IMR-90 (cell line): ENCODE results near the gene FAM20C. TPM values are rescaled to one million over a fixed set of nuclear protein-coding genes. Genes with fewer than 3 reads are reported as not detected.

Source experiments
- ATAC-seq: fragments of 200-7000 bp; cut with Tn5 transposase; 2 replicates; pipeline ENCODE4 v1.9.1; 2020; ENCODE audit warnings: low read depth, mild to moderate bottlenecking, moderate library complexity
- BruUV-seq: library from RNA; stranded (reverse); fragments of 400-500 nt; replicated peaks from 2 replicates; lab custom pipeline; 2021; lab: Mats Ljungman, UMichigan
- CTCF ChIA-PET: fragments of 300-600 bp; formaldehyde crosslinking; extraction: SDS; loops from one replicate; lab custom pipeline; 2021; ENCODE audit warnings: antibody characterized with exemption; lab: Yijun Ruan, JAX
- POLR2A ChIA-PET: fragments of 300-600 bp; sonication (Branson Sonifier 250); formaldehyde crosslinking; loops from one replicate; lab custom pipeline; 2022; ENCODE audit warnings: antibody characterized with exemption; ENCODE audit not compliant: unreplicated experiment; lab: Charles Lee
- DNase-seq: peaks from one replicate; pipeline ENCODE4 v3.0.0; 2013
- H2AFZ ChIP-seq: replicated peaks from 2 replicates; pipeline ENCODE3; 2013; ENCODE audit warnings: low read length, mild to moderate bottlenecking; ENCODE audit not compliant: poor library complexity
- H2AK5ac ChIP-seq: 2 replicates; pipeline ENCODE4 v1.6.1; 2013; ENCODE audit warnings: low read depth, low read length, inconsistent platforms
- H2AK9ac ChIP-seq: replicated peaks from 2 replicates; pipeline ENCODE3; 2013; ENCODE audit warnings: mild to moderate bottlenecking, low read depth, low read length, moderate library complexity; ENCODE audit not compliant: poor library complexity
- H2BK120ac ChIP-seq: 2 replicates; pipeline ENCODE4 v1.6.1; 2013; ENCODE audit warnings: low read depth, low read length, inconsistent platforms
- H2BK15ac ChIP-seq: 3 replicates; pipeline ENCODE4 v1.6.1; 2013; ENCODE audit warnings: low read depth, low read length, inconsistent platforms
- H2BK20ac ChIP-seq: 2 replicates; pipeline ENCODE4 v1.6.1; 2013; ENCODE audit warnings: low read depth, mild to moderate bottlenecking, inconsistent platforms, low read length, moderate library complexity
- H2BK5ac ChIP-seq: 2 replicates; pipeline ENCODE4 v1.6.1; 2013; ENCODE audit warnings: mild to moderate bottlenecking, low read depth, low read length, inconsistent platforms; ENCODE audit not compliant: poor library complexity, severe bottlenecking
- H3K14ac ChIP-seq: replicated peaks from 2 replicates; pipeline ENCODE4 v1.6.1; 2013; ENCODE audit warnings: low read depth, low read length, inconsistent platforms
- H3K18ac ChIP-seq: 2 replicates; pipeline ENCODE4 v1.6.1; 2013; ENCODE audit warnings: low read depth, low read length, control low read depth
- H3K23ac ChIP-seq: 2 replicates; pipeline ENCODE4 v1.6.1; 2013; ENCODE audit warnings: low read depth, low read length, inconsistent platforms
- H3K27ac ChIP-seq: 2 replicates; pipeline ENCODE4 v1.5.1; 2013; ENCODE audit warnings: mild to moderate bottlenecking, control low read depth, low read length; ENCODE audit not compliant: insufficient read depth
- H3K27me3 ChIP-seq: 2 replicates; pipeline ENCODE4 v1.6.1; 2013; ENCODE audit warnings: low read length; ENCODE audit not compliant: control insufficient read depth, insufficient read depth
- H3K36me3 ChIP-seq: 2 replicates; pipeline ENCODE4 v1.6.1; 2013; ENCODE audit warnings: low read length, mixed read lengths; ENCODE audit not compliant: control insufficient read depth, insufficient read depth
- H3K4ac ChIP-seq: 2 replicates; pipeline ENCODE4 v1.6.1; 2013; ENCODE audit warnings: low read depth, low read length, inconsistent platforms
- H3K4me1 ChIP-seq: 2 replicates; pipeline ENCODE4 v1.6.1; 2013; ENCODE audit warnings: low read length, mixed read lengths; ENCODE audit not compliant: control insufficient read depth, insufficient read depth
- H3K4me2 ChIP-seq: 2 replicates; pipeline ENCODE4 v1.6.1; 2013; ENCODE audit warnings: low read depth, mild to moderate bottlenecking, control low read depth, low read length, moderate library complexity
- H3K4me3 ChIP-seq: 2 replicates; pipeline ENCODE4 v1.5.1; 2013; ENCODE audit warnings: low read depth, mild to moderate bottlenecking, control low read depth, low read length, moderate library complexity; ENCODE audit not compliant: insufficient read depth
- H3K56ac ChIP-seq: 2 replicates; pipeline ENCODE4 v1.6.1; 2013; ENCODE audit warnings: low read length, inconsistent platforms; ENCODE audit not compliant: insufficient read depth; ENCODE audit errors: extremely low read depth
- H3K79me1 ChIP-seq, 2 experiments: 2 replicates each; pipeline ENCODE4 v1.6.1; 2013; ENCODE audit warnings: low read length in 2 of 2, inconsistent platforms in 1 of 2, low read depth in 1 of 2
- H3K9ac ChIP-seq: 2 replicates; pipeline ENCODE4 v1.6.1; 2013; ENCODE audit warnings: low read depth, low read length, control low read depth
- H3K9me1 ChIP-seq: 2 replicates; pipeline ENCODE4 v1.6.1; 2013; ENCODE audit warnings: low read length, inconsistent platforms; ENCODE audit not compliant: insufficient read depth
- H3K9me3 ChIP-seq: 2 replicates; pipeline ENCODE4 v1.6.1; 2013; ENCODE audit warnings: low read length; ENCODE audit not compliant: control insufficient read depth, insufficient read depth
- H4K20me1 ChIP-seq: 2 replicates; pipeline ENCODE4 v1.6.1; 2013; ENCODE audit warnings: low read length, inconsistent platforms; ENCODE audit not compliant: insufficient read depth
- H4K5ac ChIP-seq: 2 replicates; pipeline ENCODE4 v1.6.1; 2013; ENCODE audit warnings: mild to moderate bottlenecking, low read depth, low read length, control low read depth
- H4K8ac ChIP-seq, 2 experiments: 2 replicates each; pipeline ENCODE4 v1.6.1; 2013; ENCODE audit warnings: low read depth in 2 of 2, low read length in 2 of 2, control low read depth in 1 of 2, inconsistent platforms in 1 of 2
- H4K91ac ChIP-seq: 2 replicates; pipeline ENCODE4 v1.6.1; 2013; ENCODE audit warnings: low read depth, low read length, inconsistent platforms; ENCODE audit not compliant: insufficient read depth
- MAZ ChIP-seq: IDR thresholded peaks from 2 replicates; pipeline ENCODE4 v1.6.1; 2012; ENCODE audit warnings: low read depth, mild to moderate bottlenecking, low read length, improper control_type of control experiment, moderate library complexity, borderline replicate concordance
- WGBS, 2 experiments: methylation state at CpG; one replicate each; pipeline versions ENCODE4 v1.1.5 to v1.1.7; 2013; ENCODE audit warnings: missing lambda C conversion rate in 2 of 2; ENCODE audit not compliant: insufficient read length in 1 of 2; ENCODE audit errors: extremely low coverage in 2 of 2; 5-methylcytosine and 5-hydroxymethylcytosine counted together
- dilution Hi-C: fragments of 300-500 bp; cut with HindIII; formaldehyde crosslinking; loops from one replicate; pipeline ENCODE4 v1.14.3; 2018; ENCODE audit warnings: low sequenced_read_pairs; ENCODE audit not compliant: unreplicated experiment
- in situ Hi-C: fragments of 300-500 bp; cut with MboI; formaldehyde crosslinking; loops from 3 replicates; pipeline ENCODE4 v1.14.3; 2019; ENCODE audit warnings: low sequenced_read_pairs, inconsistent platforms, mixed read lengths
- intact Hi-C: fragments of 100-400 bp; cut with micrococcal nuclease; formaldehyde crosslinking; loops from 2 replicates; pipeline ENCODE4 v1.10.0; 2022
- polyA plus RNA-seq, 3 experiments: library from polyadenylated mRNA; depleted of rRNA; stranded (reverse); fragments of >200 nt; gene quantifications; 2 replicates each; pipeline ENCODE4 v1.2.3, GENCODE V29; 2012; ENCODE audit warnings: low replicate concordance in 1 of 3
- total RNA-seq: library from RNA; depleted of rRNA; stranded (reverse); fragments of >200 nt; gene quantifications from 2 replicates; pipeline ENCODE4 v1.2.3, GENCODE V29; 2012
- TF ChIP-seq, protein P1 (sequence below): fragments of 150-350 bp; IDR thresholded peaks from 2 replicates; pipeline ENCODE4 v1.6.1; 2017; ENCODE audit warnings: mild to moderate bottlenecking, antibody characterized with exemption, low read length, low read depth

FAM20C gene
- total and polyA plus RNA-seq, 2 of the 4 experiments (the other 2 are of a cell fraction), result 7.7 to 36.6 TPM

DNA sequence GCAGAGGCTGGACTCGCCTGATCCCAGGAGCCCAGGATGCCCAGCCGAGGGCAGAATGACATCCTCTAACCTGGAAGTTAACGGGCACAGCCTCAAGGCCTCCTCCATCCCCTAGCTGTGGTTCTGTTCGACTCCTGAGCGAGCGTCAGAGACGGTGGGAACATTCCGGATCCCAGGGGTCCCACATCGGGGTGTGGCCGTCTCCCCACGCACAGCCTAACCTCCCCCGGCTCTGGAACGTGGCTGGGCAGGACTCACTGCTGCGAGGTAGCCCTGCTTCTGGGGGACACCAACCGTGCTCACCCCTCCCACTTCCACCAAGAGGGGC lies 106.0 kb downstream of the FAM20C start:
- no peak overlapping the region for H4K8ac ChIP-seq
- H2BK120ac ChIP-seq, result no peak overlapping the region
- no peak overlapping the region for H4K5ac ChIP-seq
- H4K91ac ChIP-seq, result no peak overlapping the region
- no peaks in the 10 kb centered on the region for H3K36me3 ChIP-seq
- no peaks in the 10 kb centered on the region for H3K9me3 ChIP-seq
- H3K9me1 ChIP-seq, result no peaks in the 10 kb centered on the region
- 76% methylated on average over 10 of the region's 15 CpGs; no CpG with 5 or more reads in 1 of the 2 experiments for WGBS, 2 experiments
- TF ChIP-seq, protein P1, sequence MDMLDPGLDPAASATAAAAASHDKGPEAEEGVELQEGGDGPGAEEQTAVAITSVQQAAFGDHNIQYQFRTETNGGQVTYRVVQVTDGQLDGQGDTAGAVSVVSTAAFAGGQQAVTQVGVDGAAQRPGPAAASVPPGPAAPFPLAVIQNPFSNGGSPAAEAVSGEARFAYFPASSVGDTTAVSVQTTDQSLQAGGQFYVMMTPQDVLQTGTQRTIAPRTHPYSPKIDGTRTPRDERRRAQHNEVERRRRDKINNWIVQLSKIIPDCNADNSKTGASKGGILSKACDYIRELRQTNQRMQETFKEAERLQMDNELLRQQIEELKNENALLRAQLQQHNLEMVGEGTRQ, result no peak
- no peak for TF ChIP-seq MAZ
- H2BK15ac ChIP-seq, result no peak overlapping the region
- H3K23ac ChIP-seq, result no peak overlapping the region
- POLR2A ChIA-PET, result no interaction called here
- no peak overlapping the region for H3K9ac ChIP-seq
- H2BK5ac ChIP-seq, result no peak overlapping the region
- dilution Hi-C loops, result no loop called here
- intact Hi-C loops, result no loop called here
- no peak overlapping the region for H3K4me3 ChIP-seq
- H3K18ac ChIP-seq, result no peak overlapping the region
- no peak overlapping the region for H2AK5ac ChIP-seq
- no peaks in the 10 kb centered on the region for H3K4me1 ChIP-seq
- H3K27ac ChIP-seq, result no peak overlapping the region
- no peaks in the 10 kb centered on the region for H4K20me1 ChIP-seq
- peaks cover 45% of the 10 kb centered on the region for H3K27me3 ChIP-seq
- H3K56ac ChIP-seq, result no peak overlapping the region
- no peaks in the 10 kb centered on the region for H3K79me1 ChIP-seq
- no peak overlapping the region for H3K4ac ChIP-seq
- CTCF ChIA-PET, result no interaction called here
- ATAC-seq (no peak), DNase-seq (no peak)
- in situ Hi-C loops, result no loop called here
- no TSS peak for BruUV-seq
- H3K4me2 ChIP-seq, result no peak overlapping the region
- no peak overlapping the region for H2AFZ ChIP-seq
- no peak overlapping the region for H3K14ac ChIP-seq
- H2BK20ac ChIP-seq, result no peak overlapping the region
- no peak overlapping the region for H2AK9ac ChIP-seq
